ENCODE data around the gene ACVR1B.

GRCh38 chr12:52010692-52011601 is 59.4 kb downstream of the ACVR1B start:
- TF ChIP-seq CTCF (conservative IDR thresholded peaks at IDR 0.05; ENCODE audit: low read depth in 2 of 2) (no peak), EZH2 (IDR thresholded peaks at IDR 0.05; ENCODE audit: low read depth, unreplicated experiment) (no peak), STAT1 (IDR thresholded peaks at IDR 0.05; ENCODE audit: unreplicated experiment) (no peak), EZH2phosphoT487 (IDR thresholded peaks at IDR 0.05; ENCODE audit: unreplicated experiment) (no peak), ZNF331 (CRISPR knock-in tag; IDR thresholded peaks at IDR 0.05; ENCODE audit: low read depth) (no peak)
- TF ChIP-seq, protein P1, sequence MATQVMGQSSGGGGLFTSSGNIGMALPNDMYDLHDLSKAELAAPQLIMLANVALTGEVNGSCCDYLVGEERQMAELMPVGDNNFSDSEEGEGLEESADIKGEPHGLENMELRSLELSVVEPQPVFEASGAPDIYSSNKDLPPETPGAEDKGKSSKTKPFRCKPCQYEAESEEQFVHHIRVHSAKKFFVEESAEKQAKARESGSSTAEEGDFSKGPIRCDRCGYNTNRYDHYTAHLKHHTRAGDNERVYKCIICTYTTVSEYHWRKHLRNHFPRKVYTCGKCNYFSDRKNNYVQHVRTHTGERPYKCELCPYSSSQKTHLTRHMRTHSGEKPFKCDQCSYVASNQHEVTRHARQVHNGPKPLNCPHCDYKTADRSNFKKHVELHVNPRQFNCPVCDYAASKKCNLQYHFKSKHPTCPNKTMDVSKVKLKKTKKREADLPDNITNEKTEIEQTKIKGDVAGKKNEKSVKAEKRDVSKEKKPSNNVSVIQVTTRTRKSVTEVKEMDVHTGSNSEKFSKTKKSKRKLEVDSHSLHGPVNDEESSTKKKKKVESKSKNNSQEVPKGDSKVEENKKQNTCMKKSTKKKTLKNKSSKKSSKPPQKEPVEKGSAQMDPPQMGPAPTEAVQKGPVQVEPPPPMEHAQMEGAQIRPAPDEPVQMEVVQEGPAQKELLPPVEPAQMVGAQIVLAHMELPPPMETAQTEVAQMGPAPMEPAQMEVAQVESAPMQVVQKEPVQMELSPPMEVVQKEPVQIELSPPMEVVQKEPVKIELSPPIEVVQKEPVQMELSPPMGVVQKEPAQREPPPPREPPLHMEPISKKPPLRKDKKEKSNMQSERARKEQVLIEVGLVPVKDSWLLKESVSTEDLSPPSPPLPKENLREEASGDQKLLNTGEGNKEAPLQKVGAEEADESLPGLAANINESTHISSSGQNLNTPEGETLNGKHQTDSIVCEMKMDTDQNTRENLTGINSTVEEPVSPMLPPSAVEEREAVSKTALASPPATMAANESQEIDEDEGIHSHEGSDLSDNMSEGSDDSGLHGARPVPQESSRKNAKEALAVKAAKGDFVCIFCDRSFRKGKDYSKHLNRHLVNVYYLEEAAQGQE (IDR thresholded peaks at IDR 0.05; ENCODE audit: unreplicated experiment): no peak

All from GM23338 (cell line).